Lung (tissue), 12 donors: ENCODE measurements around the gene SAMD4A. TPM values are rescaled to one million over a fixed set of nuclear protein-coding genes. Genes with fewer than 3 reads are reported as not detected.

ENCODE experiments used
- ATAC-seq: fragments of 200-7000 bp; cut with Tn5 transposase; one replicate; pipeline ENCODE4 v1.9.1; 2020; ENCODE audit warnings: moderate number of reproducible peaks; ENCODE audit not compliant: insufficient read depth, low FRiP score
- DNase-seq, 3 donors: peaks; one replicate each; pipeline ENCODE4 v3.0.0-alpha.2; 2013 to 2017
- H3K27ac ChIP-seq, 2 donors: one replicate each; pipeline ENCODE4 v1.5.1; 2013; ENCODE audit warnings: mild to moderate bottlenecking in 2 of 2, moderate library complexity in 2 of 2, control low read depth in 1 of 2, inconsistent platforms in 1 of 2, low read depth in 1 of 2, low read length in 1 of 2
- H3K27me3 ChIP-seq, 3 donors: one replicate each; pipeline ENCODE4 v1.5.1; 2013; ENCODE audit warnings: low read length in 2 of 3; ENCODE audit not compliant: control insufficient read depth in 3 of 3, insufficient read depth in 3 of 3
- H3K36me3 ChIP-seq, 4 donors: one replicate each; pipeline ENCODE4 v1.5.1; 2013; ENCODE audit warnings: low read length in 4 of 4, mild to moderate bottlenecking in 1 of 4, moderate library complexity in 1 of 4; ENCODE audit not compliant: control insufficient read depth in 4 of 4, insufficient read depth in 4 of 4
- H3K4me1 ChIP-seq, 5 donors: one replicate each; pipeline ENCODE4 v1.5.1; 2013; ENCODE audit warnings: low read length in 5 of 5, mild to moderate bottlenecking in 2 of 5, moderate library complexity in 1 of 5; ENCODE audit not compliant: control insufficient read depth in 5 of 5, insufficient read depth in 5 of 5
- H3K4me3 ChIP-seq: one replicate; pipeline ENCODE4 v1.5.1; 2013; ENCODE audit warnings: mild to moderate bottlenecking, control low read depth, moderate library complexity
- H3K9ac ChIP-seq, 2 donors: one replicate each; pipeline ENCODE4 v1.5.1; 2013; ENCODE audit warnings: low read length in 2 of 2, control low read depth in 1 of 2; ENCODE audit not compliant: insufficient read depth in 1 of 2
- H3K9me3 ChIP-seq, 4 donors: one replicate each; pipeline ENCODE4 v1.5.1; 2013; ENCODE audit warnings: low read length in 3 of 4, mild to moderate bottlenecking in 1 of 4, moderate library complexity in 1 of 4; ENCODE audit not compliant: control insufficient read depth in 4 of 4, insufficient read depth in 3 of 4
- CTCF ChIP-seq: IDR thresholded peaks from 2 replicates; pipeline ENCODE4 v1.5.1; 2012; ENCODE audit warnings: mild to moderate bottlenecking; ENCODE audit errors: control extremely low read depth, extremely low read depth
- WGBS, 2 donors: extraction: QIAGEN DNeasy Blood & Tissue Kit; methylation state at CpG; one replicate each; pipeline ENCODE4 v1.1.7; 2013; 5-methylcytosine and 5-hydroxymethylcytosine counted together
- polyA plus RNA-seq, 2 donors: library from polyadenylated mRNA; stranded (reverse); fragments of 200-250 nt; gene quantifications; one replicate each; pipeline ENCODE4 v1.2.1, GENCODE V29; 2013
- total RNA-seq, 2 donors: library from RNA; depleted of rRNA in 1 of 2; stranded (reverse); fragments of >200 nt in 1 of 2; gene quantifications; one replicate each; pipeline ENCODE4 v1.2.1, GENCODE V29; 2014 to 2021
- donor health status: control.
- donor health status: control.
- donor health status: Bipolar disorder and iron deficiency.
- donor health status: healthy.
- donor health status: DM: yes; HTN: yes; CAD: no.

SAMD4A gene
- total and polyA plus RNA-seq, 4 donors, result 5.8 to 26.6 (median 16.2) TPM

GRCh38 chr14:54805445-54806322, 238.8 kb downstream of the SAMD4A start:
- no peak overlapping the region for H3K27ac ChIP-seq
- H3K27me3 ChIP-seq, result peaks cover 0 to 11% (median 7%) of the 10 kb centered on the region in 3 donors
- no peaks in the 10 kb centered on the region for H3K9me3 ChIP-seq
- H3K9ac ChIP-seq, result no peak overlapping the region
- H3K36me3 ChIP-seq, result no peaks in the 10 kb centered on the region
- ATAC-seq, result peak; percentile 75
- 36 to 49% methylated on average over 23 of the region's 23 CpGs for WGBS, 2 donors
- peaks cover 0 to 5% (median 0%) of the 10 kb centered on the region in 5 donors for H3K4me1 ChIP-seq
- no peak overlapping the region for H3K4me3 ChIP-seq
- peak; percentile 83 to 85 (median 84) for DNase-seq
- peak; percentile 70 for TF ChIP-seq CTCF

GRCh38 chr14:54806616-54807015, 239.7 kb downstream of the SAMD4A start:
- H3K9me3 ChIP-seq, result no peaks in the 10 kb centered on the region
- no peaks in the 10 kb centered on the region for H3K36me3 ChIP-seq
- 85 to 95% methylated on average over 10 of the region's 10 CpGs for WGBS, 2 donors
- peaks cover 0 to 5% (median 0%) of the 10 kb centered on the region in 5 donors for H3K4me1 ChIP-seq
- no peak overlapping the region for H3K4me3 ChIP-seq
- ATAC-seq (no peak), DNase-seq (no peak)
- TF ChIP-seq CTCF, result no peak
- H3K27ac ChIP-seq, result no peak overlapping the region
- no peak overlapping the region for H3K9ac ChIP-seq
- H3K27me3 ChIP-seq, result peaks cover 0 to 11% (median 7%) of the 10 kb centered on the region in 3 donors

- no peak overlapping the region for H3K4me3 ChIP-seq
- peaks cover 0 to 11% (median 7%) of the 10 kb centered on the region in 3 donors for H3K27me3 ChIP-seq
- no peak for TF ChIP-seq CTCF
- H3K27ac ChIP-seq, result no peak overlapping the region
- no peaks in the 10 kb centered on the region for H3K9me3 ChIP-seq
- WGBS, 2 donors, result 83 to 92% methylated on average over 6 of the region's 6 CpGs
- ATAC-seq, result no peak
- H3K9ac ChIP-seq, result no peak overlapping the region
- DNase-seq, result no peak
- H3K4me1 ChIP-seq, result peaks cover 0 to 5% (median 0%) of the 10 kb centered on the region in 5 donors
- H3K36me3 ChIP-seq, result no peaks in the 10 kb centered on the region
Observed at GRCh38 chr14:54807428-54807827, 240.5 kb downstream of the SAMD4A start.
